HFFc6 (cell line): Measurements from ENCODE around the gene CDIPT. TPM values are rescaled to one million over a fixed set of nuclear protein-coding genes. Genes with fewer than 3 reads are reported as not detected.

Experiments
- DNase-seq: peaks from one replicate; pipeline ENCODE4 v3.0.0-alpha.2; 2018
- H3K27ac Mint-ChIP-seq: 2 replicates; pipeline ENCODE4 v1.8.0; 2020; ENCODE audit warnings: mild to moderate bottlenecking, mixed read lengths
- H3K27me3 Mint-ChIP-seq: 2 replicates; pipeline ENCODE4 v1.8.0; 2021; ENCODE audit warnings: mild to moderate bottlenecking, moderate library complexity, mixed read lengths; ENCODE audit not compliant: insufficient read depth
- H3K36me3 Mint-ChIP-seq: 2 replicates; pipeline ENCODE4 v1.8.0; 2021; ENCODE audit warnings: low read depth, mixed read lengths
- H3K4me1 Mint-ChIP-seq: 2 replicates; pipeline ENCODE4 v1.8.0; 2020; ENCODE audit warnings: low read depth, mixed read lengths
- H3K4me3 Mint-ChIP-seq: 2 replicates; pipeline ENCODE4 v1.8.0; 2020; ENCODE audit warnings: mild to moderate bottlenecking, moderate library complexity, mixed read lengths
- H3K9me3 Mint-ChIP-seq: 2 replicates; pipeline ENCODE4 v1.8.0; 2020; ENCODE audit warnings: mild to moderate bottlenecking, mixed read lengths
- CTCF ChIP-seq: fragments of 200-600 bp; sonication (generic); IDR thresholded peaks from 2 replicates; pipeline ENCODE4 v1.5.0; 2021; ENCODE audit warnings: antibody characterized with exemption, mild to moderate bottlenecking
- total RNA-seq, 6 experiments: library from RNA; stranded (reverse); fragmentation: NEBNext Ultra II Directional; extraction: Animal tissue kit (Norgen Biotek cat#: 25700); gene quantifications; 2 replicates in 1 of 6; 3 replicates in 5 of 6; pipeline ENCODE4 v1.2.3, GENCODE V29; 2021

CDIPT gene
- total RNA-seq, 6 experiments from 2014 or later, result 82.6 to 115 (median 94.7) TPM

GRCh38 chr16:29813644-29814562, 49.1 kb downstream of the CDIPT start:
- peak overlapping the region; percentile 89 for H3K4me3 Mint-ChIP-seq
- no peak overlapping the region for H3K27ac Mint-ChIP-seq
- DNase-seq, result no peak
- peaks cover 6% of the 10 kb centered on the region for H3K27me3 Mint-ChIP-seq
- H3K36me3 Mint-ChIP-seq, result peaks cover 16% of the 10 kb centered on the region
- H3K9me3 Mint-ChIP-seq, result no peaks in the 10 kb centered on the region
- no peak for TF ChIP-seq CTCF
- peaks cover 84% of the 10 kb centered on the region for H3K4me1 Mint-ChIP-seq

- no peak for TF ChIP-seq CTCF
- no peaks in the 10 kb centered on the region for H3K9me3 Mint-ChIP-seq
- peaks cover 19% of the 10 kb centered on the region for H3K36me3 Mint-ChIP-seq
- peaks cover 84% of the 10 kb centered on the region for H3K4me1 Mint-ChIP-seq
- H3K27me3 Mint-ChIP-seq, result peaks cover 7% of the 10 kb centered on the region
- peak overlapping the region; percentile 89 for H3K4me3 Mint-ChIP-seq
- no peak for DNase-seq
- peak overlapping the region; percentile 74 for H3K27ac Mint-ChIP-seq
Observed at GRCh38 chr16:29812754-29813643, 50.0 kb downstream of the CDIPT start.

GRCh38 chr16:29811896-29812665, 50.9 kb downstream of the CDIPT start, which contains the start of gene PRRT2:
Gene PRRT2, plus strand, starts transcription at chr16:29812193. Its CDS starts 862 bp downstream, at chr16:29813055.
- Mint-ChIP-seq H3K9me3 (no peaks in the 10 kb centered on the region), H3K36me3 (peaks cover 16% of the 10 kb centered on the region), H3K27me3 (peaks cover 6% of the 10 kb centered on the region), H3K4me3 (peak within 1 kb of the TSS; percentile 89), H3K27ac (peak within 1 kb of the TSS; percentile 88), H3K4me1 (peaks cover 78% of the 10 kb centered on the region)
- DNase-seq, result no peak
- no peak for TF ChIP-seq CTCF

- Mint-ChIP-seq H3K4me3 (peak overlapping the region; percentile 89), H3K27me3 (peaks cover 6% of the 10 kb centered on the region), H3K36me3 (peaks cover 12% of the 10 kb centered on the region), H3K4me1 (peaks cover 73% of the 10 kb centered on the region), H3K27ac (peak overlapping the region; percentile 88), H3K9me3 (no peaks in the 10 kb centered on the region)
- TF ChIP-seq CTCF, result peak; percentile 11; the same call in 1 of the 2 replicates
- peak; percentile 98 for DNase-seq
Observed at GRCh38 chr16:29811170-29811895, 51.7 kb downstream of the CDIPT start.
